ENCODE results near the gene MRPL39. TPM values are rescaled to one million over a fixed set of nuclear protein-coding genes. Genes with fewer than 3 reads are reported as not detected.

Gene MRPL39
- total and polyA plus RNA-seq, 2 donors (not counting 3 experiments of a cell fraction or from before 2014, with no cell fraction given): 10.4 to 25.2 TPM

DNA sequence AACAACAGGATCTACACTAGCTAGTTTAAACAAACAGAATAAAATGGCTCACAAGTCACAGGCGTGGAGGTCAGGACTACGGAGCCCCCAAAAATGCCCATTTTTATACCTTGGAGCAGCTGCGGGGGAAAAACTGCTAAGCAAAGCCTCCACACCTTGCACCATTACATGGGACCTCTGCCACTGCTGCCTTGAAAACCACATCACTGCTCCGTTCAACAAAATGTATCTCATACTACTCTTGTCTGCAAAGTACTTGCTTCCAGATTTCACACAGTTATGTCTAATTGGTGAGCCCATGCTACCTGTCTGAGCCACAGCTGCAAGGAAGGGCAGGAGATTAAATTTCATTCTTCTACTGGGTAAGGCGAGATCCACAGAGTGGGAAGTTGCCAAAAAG, 24.4 kb downstream of the MRPL39 start:
- Histone ChIP-seq H3K79me2 (ENCODE audit: control insufficient read depth, insufficient read depth, low read length) (peaks cover 2% of the 10 kb centered on the region), H3K9ac (replicated peaks; ENCODE audit: extremely low read depth, insufficient read depth, low read length) (no peak overlapping the region), H4K20me1 (replicated peaks; ENCODE audit: control insufficient read depth, extremely low read depth, insufficient read depth, low read length) (no peaks in the 10 kb centered on the region), H3K4me1 (ENCODE audit: control insufficient read depth, extremely low read depth, insufficient read depth, low read length) (no peaks in the 10 kb centered on the region), H3K9me3 (replicated peaks; ENCODE audit: control insufficient read depth, insufficient read depth, low read length) (no peaks in the 10 kb centered on the region), H3K27ac (ENCODE audit: insufficient read depth, low read depth, low read length) (no peak overlapping the region), H3K4me3 (replicated peaks in 1 of 3; ENCODE audit: insufficient read depth in 1 of 3, low read depth in 1 of 3, low read length in 3 of 3) (no peak overlapping the region), H3K9me1 (replicated peaks; ENCODE audit: control insufficient read depth, extremely low read depth, insufficient read depth, low read length) (no peaks in the 10 kb centered on the region), H3K4me2 (ENCODE audit: insufficient read depth, low read length) (no peak overlapping the region), H3K27me3 (ENCODE audit: control insufficient read depth in 2 of 2, insufficient read depth in 2 of 2, low read length in 2 of 2) (no peaks in the 10 kb centered on the region), H2AFZ (ENCODE audit: low read depth, low read length) (no peak overlapping the region), H3K36me3 (ENCODE audit: control insufficient read depth in 2 of 2, extremely low read depth in 1 of 2, insufficient read depth in 2 of 2, low read length in 2 of 2) (no peaks in the 10 kb centered on the region)
- DNase-seq (ENCODE audit: low read depth, low spot score): no peak
- intact Hi-C loops (cut with micrococcal nuclease) (no loop called here), dilution Hi-C loops (cut with MboI; ENCODE audit: extremely low pct_ligation_motif_present, low sequenced_read_pairs) (no loop called here)
- CTCF ChIA-PET: interaction anchor here (2.4 kb wide), 1 partner anchor 9 kb away, joined by 9 read pairs; no protein-coding TSS in a partner anchor
- TF ChIP-seq JUN (IDR thresholded peaks at IDR 0.05; ENCODE audit: borderline replicate concordance, insufficient read depth, insufficient read length, low read depth): no peak
- TF ChIP-seq POLR2A (IDR thresholded peaks at IDR 0.05; ENCODE audit: low read depth, low read length): no peak
- TF ChIP-seq FOS (IDR thresholded peaks at IDR 0.05; ENCODE audit: borderline replicate concordance, insufficient read depth, low read length): no peak
- TF ChIP-seq MYC (IDR thresholded peaks at IDR 0.05; ENCODE audit: low read depth, low read length): no peak
- no peak for TF ChIP-seq GATA2 (IDR thresholded peaks at IDR 0.05; ENCODE audit: insufficient read depth, insufficient read length, low read depth, low read length)
- no peak for TF ChIP-seq MAX (IDR thresholded peaks at IDR 0.05; ENCODE audit: insufficient read depth, insufficient read length)
- TF ChIP-seq POLR2AphosphoS5 (IDR thresholded peaks at IDR 0.05; ENCODE audit: insufficient read depth, low read depth, low read length): no peak
- FAIRE-seq: no peak
- POLR2A ChIA-PET: no interaction called here
- no TSS peak for BruUV-seq (replicated peaks)

DNA sequence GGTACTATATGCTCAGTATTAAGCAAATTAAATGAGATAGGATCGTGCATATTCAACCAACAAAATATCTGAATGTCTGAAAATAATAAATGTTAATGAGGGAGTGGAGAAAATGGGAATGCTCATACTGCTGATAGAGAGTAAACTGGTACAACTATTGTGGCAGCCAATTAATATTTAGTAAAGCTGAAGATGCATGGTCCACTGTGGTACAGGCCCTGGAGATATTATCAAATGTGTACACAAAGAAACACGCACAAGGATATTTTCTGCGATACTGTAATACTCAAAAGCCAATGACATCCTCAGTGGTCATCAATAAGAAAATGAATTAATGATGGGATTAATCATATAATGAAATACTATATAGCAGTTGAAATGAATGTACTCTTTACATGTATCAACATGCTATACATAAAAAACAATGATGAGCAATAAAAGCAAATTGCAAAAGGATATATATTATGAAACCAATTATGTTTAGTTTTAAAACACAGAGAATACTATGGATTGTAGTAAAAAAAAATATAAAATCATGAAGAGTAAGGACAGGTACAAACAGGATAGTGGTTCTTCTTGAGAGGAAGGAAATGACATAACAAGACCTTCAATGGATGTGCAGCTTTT, 25.0 kb downstream of the MRPL39 start:
- FAIRE-seq (no peak), DNase-seq (ENCODE audit: low read depth, low spot score) (no peak)
- Histone ChIP-seq H3K4me1 (ENCODE audit: control insufficient read depth, extremely low read depth, insufficient read depth, low read length) (no peaks in the 10 kb centered on the region), H3K9ac (replicated peaks; ENCODE audit: extremely low read depth, insufficient read depth, low read length) (no peak overlapping the region), H3K9me1 (replicated peaks; ENCODE audit: control insufficient read depth, extremely low read depth, insufficient read depth, low read length) (no peaks in the 10 kb centered on the region), H4K20me1 (replicated peaks; ENCODE audit: control insufficient read depth, extremely low read depth, insufficient read depth, low read length) (no peaks in the 10 kb centered on the region), H3K27ac (ENCODE audit: insufficient read depth, low read depth, low read length) (no peak overlapping the region), H2AFZ (ENCODE audit: low read depth, low read length) (no peak overlapping the region), H3K79me2 (ENCODE audit: control insufficient read depth, insufficient read depth, low read length) (peaks cover 2% of the 10 kb centered on the region), H3K9me3 (replicated peaks; ENCODE audit: control insufficient read depth, insufficient read depth, low read length) (no peaks in the 10 kb centered on the region), H3K36me3 (ENCODE audit: control insufficient read depth in 2 of 2, extremely low read depth in 1 of 2, insufficient read depth in 2 of 2, low read length in 2 of 2) (peaks cover 0 to 1% of the 10 kb centered on the region in 2 experiments), H3K4me2 (ENCODE audit: insufficient read depth, low read length) (no peak overlapping the region), H3K4me3 (replicated peaks in 1 of 3; ENCODE audit: insufficient read depth in 1 of 3, low read depth in 1 of 3, low read length in 3 of 3) (no peak overlapping the region), H3K27me3 (ENCODE audit: control insufficient read depth in 2 of 2, insufficient read depth in 2 of 2, low read length in 2 of 2) (no peaks in the 10 kb centered on the region)
- dilution Hi-C loops (cut with MboI; ENCODE audit: extremely low pct_ligation_motif_present, low sequenced_read_pairs): no loop called here
- CTCF ChIA-PET: interaction anchor here (2.4 kb wide), 1 partner anchor 9 kb away, joined by 9 read pairs; no protein-coding TSS in a partner anchor
- TF ChIP-seq EZH2 (IDR thresholded peaks at IDR 0.05; ENCODE audit: borderline replicate concordance, low read depth, low read length, severe bottlenecking): no peak
- no peak for TF ChIP-seq MYC (IDR thresholded peaks at IDR 0.05; ENCODE audit: low read depth, low read length)
- intact Hi-C loops (cut with micrococcal nuclease): no loop called here
- no TSS peak for BruUV-seq (replicated peaks)
- POLR2A ChIA-PET: no interaction called here

Data from endothelial cell of umbilical vein (primary cell).